GM18873 (cell line): Measurements from ENCODE around the gene TRIM42.

ENCODE experiments used
- ATAC-seq: cut with Tn5 transposase; IDR thresholded peaks from one replicate; pipeline ENCODE4 v1.9.1; 2021; ENCODE audit warnings: mild to moderate bottlenecking, moderate library complexity, moderate number of reproducible peaks; ENCODE audit not compliant: unreplicated experiment, low FRiP score

TRIM42 gene

GRCh38 chr3:140709751-140710150, 31.9 kb downstream of the TRIM42 start:
- ATAC-seq, result no peak

DNA sequence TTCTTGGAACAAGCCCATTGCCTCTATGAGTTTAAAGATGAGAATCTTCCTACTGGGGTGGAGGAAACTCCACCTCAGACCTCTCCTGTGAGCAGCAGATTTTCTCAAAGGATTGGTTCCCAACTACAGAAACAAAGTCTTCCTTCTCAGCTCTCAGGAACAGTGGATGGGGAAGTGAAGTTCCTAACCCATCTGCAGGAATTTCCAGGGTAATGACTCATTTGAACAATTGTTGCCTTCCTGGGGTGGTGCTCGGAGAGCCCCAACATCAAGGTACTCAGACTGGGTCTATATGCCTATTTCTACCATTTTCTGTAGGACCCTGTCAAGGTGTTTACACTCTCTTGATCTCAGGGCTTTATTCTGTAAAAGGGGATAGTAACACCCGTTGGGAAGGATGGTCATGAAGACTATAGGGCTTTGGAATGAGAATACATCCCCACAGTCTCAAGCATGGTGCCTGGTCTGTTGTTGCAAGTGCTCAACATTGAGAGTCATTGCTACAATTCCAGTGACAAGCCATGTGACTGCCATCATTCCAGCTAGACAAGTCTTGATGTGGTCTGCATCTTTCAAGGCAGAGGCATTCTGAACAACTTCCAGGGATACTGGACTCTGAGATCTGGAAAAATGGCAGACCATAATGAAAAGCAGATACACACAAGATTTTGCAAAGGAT, 33.0 kb downstream of the TRIM42 start:
- no peak for ATAC-seq

- no peak for ATAC-seq
These were observed 33.6 kb downstream of the TRIM42 start for GRCh38 chr3:140711390-140712035.

- no peak for ATAC-seq
These were observed 34.4 kb downstream of the TRIM42 start for GRCh38 chr3:140712301-140712700.

GRCh38 chr3:140715035-140715434, 37.2 kb downstream of the TRIM42 start:
- no peak for ATAC-seq

DNA sequence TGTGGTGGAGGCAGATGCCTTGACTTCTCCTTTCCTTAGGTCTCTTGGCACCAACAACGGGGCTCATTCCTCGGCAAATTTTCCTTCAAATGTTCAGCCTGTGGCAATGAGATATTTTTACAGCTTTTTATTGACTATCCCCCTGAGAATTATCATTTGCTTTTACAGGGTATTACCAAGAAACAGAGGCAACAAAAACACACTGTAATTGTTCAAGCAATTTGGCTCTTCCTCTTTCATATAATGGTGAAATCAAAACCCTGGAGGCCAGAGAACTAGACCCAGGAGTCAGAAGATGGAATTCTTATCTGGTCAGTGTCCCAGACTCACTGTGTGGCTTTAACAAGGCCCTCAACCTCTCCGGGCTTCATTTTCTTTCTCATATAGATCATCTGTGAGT, 40.1 kb downstream of the TRIM42 start:
- no peak for ATAC-seq

- ATAC-seq, result no peak
These were observed 42.2 kb downstream of the TRIM42 start for GRCh38 chr3:140719841-140720614.

- no peak for ATAC-seq
These were observed 45.7 kb downstream of the TRIM42 start for GRCh38 chr3:140723576-140723975.

GRCh38 chr3:140724856-140725812, 47.3 kb downstream of the TRIM42 start:
- peak; percentile 85 for ATAC-seq

- no peak for ATAC-seq
These were observed 48.2 kb downstream of the TRIM42 start for GRCh38 chr3:140726066-140726465.

DNA sequence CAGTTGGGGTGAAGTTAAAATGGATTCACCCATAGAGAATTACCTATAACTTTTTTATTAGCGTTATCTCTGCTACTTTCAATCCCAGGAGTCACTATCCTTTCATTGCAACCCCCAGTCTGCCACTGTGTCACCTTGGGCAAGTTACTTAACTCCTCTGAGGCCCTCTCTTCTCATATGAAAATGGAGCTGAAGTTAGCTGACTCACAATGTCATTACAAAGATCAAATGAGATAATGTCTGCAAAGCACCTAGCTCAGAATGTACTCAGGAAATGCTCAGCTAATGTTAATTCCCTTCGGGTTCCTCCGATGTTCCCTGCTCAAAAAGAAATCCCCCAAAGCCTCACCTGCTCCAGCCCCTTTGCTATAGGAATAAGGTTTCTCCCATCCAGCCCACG, 50.0 kb downstream of the TRIM42 start:
- no peak for ATAC-seq

DNA sequence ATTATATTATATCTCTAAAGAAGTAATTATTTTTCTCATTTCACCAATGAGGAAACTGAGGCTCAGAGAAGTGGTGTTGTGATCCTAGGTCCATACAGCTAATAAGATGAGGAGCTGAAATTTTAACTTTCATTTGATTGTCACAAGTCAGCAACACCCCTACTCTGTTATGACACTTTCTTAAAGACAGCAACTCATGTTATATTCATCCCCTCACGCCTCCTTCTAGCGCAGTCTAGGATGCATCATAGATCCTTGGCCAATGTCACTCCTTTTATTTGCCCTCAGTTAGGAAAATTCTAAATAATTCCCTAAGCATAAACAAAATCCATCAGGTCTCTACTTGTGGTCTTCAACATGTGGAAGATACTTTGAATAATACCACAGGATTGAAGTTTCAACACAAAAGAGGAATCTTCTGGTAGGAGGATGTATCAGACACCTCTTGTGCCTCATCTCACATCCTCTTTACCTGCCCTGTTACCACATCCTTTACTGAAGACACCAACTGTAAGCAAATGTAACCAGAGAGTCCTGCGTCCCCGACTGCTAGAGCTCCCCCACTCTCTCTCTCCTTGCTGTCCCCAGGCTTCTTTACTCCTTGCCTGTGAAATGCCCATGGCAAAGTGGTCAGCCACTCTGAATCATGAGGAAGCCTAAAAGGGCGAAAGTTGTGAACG, 53.7 kb downstream of the TRIM42 start:
- peak; percentile 69 for ATAC-seq

DNA sequence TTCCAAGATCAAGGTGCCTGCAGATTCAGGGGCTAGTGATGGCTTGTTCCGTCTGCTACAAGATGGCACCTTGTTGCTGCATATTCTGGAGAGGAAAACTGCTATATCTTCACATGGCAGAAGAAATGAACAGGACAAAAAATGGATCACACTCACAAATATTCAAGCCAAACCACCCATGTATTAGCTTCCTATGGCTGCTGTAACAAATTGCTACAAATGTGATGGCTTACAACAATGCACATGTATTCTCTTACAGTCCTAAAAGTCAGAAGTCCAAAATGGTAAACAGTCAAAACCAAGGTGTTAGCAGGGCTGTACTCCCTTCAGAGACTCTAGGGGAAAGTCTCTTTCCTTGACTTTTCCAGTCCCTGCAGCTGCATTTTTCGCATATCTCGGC, 55.8 kb downstream of the TRIM42 start:
- no peak for ATAC-seq

DNA sequence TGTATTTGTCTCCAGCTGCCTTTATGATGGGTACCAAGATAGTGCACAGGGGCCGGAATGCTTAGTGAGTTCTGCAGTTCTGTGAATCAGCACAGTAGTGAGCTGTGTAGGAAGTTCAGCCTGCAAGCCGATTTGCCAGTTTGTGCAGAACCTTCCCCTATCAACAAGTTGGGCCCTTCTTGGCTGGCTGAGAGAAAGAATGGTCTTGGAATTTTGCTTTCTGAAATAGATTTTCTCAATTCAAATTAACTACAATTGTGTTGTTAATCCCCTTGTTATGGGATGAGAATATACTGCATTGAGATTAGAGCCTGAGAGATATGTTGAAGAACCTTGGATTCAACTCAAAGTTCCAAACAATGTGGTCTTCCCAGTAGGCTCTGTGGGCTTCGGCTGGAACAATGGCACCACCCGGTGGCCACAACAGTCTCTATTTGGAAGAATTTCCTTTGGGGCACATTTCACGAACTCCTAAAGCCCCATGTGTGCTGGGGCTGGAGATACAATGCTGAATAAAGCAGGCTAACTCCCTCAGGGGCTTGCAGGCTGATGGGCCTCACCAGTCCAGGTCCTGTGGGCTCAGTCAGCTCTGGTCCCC, 59.1 kb downstream of the TRIM42 start:
- ATAC-seq, result no peak

- no peak for ATAC-seq
These were observed 64.3 kb downstream of the TRIM42 start for GRCh38 chr3:140742116-140742515.

- ATAC-seq, result no peak
These were observed 70.3 kb downstream of the TRIM42 start for GRCh38 chr3:140748171-140748570.

DNA sequence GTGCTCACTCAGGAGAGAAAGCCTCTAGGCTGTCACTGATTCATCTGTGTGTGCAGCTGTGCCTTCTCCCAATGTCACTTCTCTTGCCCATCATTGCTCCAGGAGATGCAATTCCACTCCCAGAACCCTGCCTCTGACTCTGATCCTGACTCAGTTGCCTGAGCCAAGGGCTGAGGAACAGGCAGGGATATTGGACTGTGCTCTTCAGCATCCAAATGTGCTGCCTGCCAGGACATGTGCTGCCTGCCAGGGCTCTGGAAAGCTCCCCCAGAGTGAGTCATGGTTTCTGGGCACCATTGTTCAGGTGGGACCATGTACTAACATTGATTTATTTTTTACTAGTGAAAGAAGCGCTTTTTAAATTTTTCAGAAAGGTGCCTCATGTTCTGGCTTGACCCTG, 71.0 kb downstream of the TRIM42 start:
- no peak for ATAC-seq
